ENCODE data around the gene ICOS.

Gene ICOS

DNA sequence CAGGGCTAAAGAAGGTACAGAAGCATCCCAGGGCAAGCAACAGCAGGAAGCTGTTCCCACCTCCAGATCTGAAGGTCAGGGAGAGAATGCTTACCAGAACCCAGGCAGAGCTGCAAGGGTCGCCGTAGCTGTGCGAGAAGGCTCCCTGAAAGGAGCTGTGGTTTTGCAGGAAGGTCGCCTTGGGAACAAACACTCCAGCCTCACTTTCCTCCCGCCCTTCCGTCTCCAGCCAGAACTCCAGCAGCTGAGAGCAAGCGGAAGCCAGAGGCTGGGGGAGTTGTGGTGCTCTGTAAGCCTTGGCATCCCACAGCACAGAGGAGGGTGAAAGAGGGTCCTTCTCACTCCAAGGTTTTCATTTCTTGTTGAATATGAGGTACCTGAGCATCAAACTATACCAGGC is 18.3 kb upstream of the ICOS start:
- H3K4me2 ChIP-seq (ENCODE audit: low read depth, low read length), result no peak overlapping the region
- no peaks in the 10 kb centered on the region for H3K79me2 ChIP-seq (ENCODE audit: low read length)
- no peak overlapping the region for H2AFZ ChIP-seq (ENCODE audit: low read length)
- DNase-seq, result no peak
- no peaks in the 10 kb centered on the region for H3K27me3 ChIP-seq (replicated peaks; ENCODE audit: insufficient read depth, low read length)
- no peak overlapping the region for H3K27ac ChIP-seq (ENCODE audit: low read length)
- no peaks in the 10 kb centered on the region for H3K9me2 ChIP-seq (replicated peaks; ENCODE audit: insufficient read depth, low read length)
- TF ChIP-seq, protein P1, sequence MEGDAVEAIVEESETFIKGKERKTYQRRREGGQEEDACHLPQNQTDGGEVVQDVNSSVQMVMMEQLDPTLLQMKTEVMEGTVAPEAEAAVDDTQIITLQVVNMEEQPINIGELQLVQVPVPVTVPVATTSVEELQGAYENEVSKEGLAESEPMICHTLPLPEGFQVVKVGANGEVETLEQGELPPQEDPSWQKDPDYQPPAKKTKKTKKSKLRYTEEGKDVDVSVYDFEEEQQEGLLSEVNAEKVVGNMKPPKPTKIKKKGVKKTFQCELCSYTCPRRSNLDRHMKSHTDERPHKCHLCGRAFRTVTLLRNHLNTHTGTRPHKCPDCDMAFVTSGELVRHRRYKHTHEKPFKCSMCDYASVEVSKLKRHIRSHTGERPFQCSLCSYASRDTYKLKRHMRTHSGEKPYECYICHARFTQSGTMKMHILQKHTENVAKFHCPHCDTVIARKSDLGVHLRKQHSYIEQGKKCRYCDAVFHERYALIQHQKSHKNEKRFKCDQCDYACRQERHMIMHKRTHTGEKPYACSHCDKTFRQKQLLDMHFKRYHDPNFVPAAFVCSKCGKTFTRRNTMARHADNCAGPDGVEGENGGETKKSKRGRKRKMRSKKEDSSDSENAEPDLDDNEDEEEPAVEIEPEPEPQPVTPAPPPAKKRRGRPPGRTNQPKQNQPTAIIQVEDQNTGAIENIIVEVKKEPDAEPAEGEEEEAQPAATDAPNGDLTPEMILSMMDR (IDR thresholded peaks at IDR 0.05; ENCODE audit: low read length), result no peak
- no peak for TF ChIP-seq EZH2 (optimal IDR thresholded peaks at IDR 0.05; ENCODE audit: low read depth, low read length)
- H4K20me1 ChIP-seq (ENCODE audit: insufficient read depth, low read length), result no peaks in the 10 kb centered on the region
- H3K36me3 ChIP-seq (replicated peaks; ENCODE audit: insufficient read depth, low read length), result no peaks in the 10 kb centered on the region
- H3F3A ChIP-seq (ENCODE audit: insufficient read depth, low read length), result no peaks in the 10 kb centered on the region
- no peak overlapping the region for H3K9ac ChIP-seq (ENCODE audit: low read length)
- H3K4me1 ChIP-seq (ENCODE audit: low read length), result peaks cover 6% of the 10 kb centered on the region; the same call in 1 of the 2 replicates
- no peaks in the 10 kb centered on the region for H3K9me3 ChIP-seq (replicated peaks; ENCODE audit: insufficient read depth, low read length)
- H3K4me3 ChIP-seq (ENCODE audit: low read length), result no peak overlapping the region

DNA sequence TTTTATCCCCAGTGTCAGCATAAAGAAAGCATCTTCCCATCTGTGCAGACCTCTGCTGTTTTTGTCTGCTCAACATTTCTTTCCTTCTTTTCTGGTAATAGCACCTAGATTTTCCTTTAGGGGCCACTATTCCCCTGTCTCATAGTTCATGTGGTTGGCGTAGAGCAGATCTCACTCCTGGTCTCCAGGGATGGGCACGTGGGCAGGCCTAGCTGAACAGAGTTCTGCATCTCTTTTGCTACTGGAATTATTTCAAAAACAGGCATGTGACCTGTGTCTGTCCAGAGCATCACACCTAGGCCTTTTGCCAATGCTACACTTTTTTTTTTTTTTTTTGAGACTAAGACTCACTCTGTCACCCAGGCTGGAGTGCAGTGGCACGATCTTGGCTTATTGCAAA is 17.7 kb upstream of the ICOS start:
- Histone ChIP-seq H3K79me2 (ENCODE audit: low read length) (no peaks in the 10 kb centered on the region), H3K4me1 (ENCODE audit: low read length) (peaks cover 6% of the 10 kb centered on the region; the same call in 1 of the 2 replicates), H2AFZ (ENCODE audit: low read length) (no peak overlapping the region), H3K9me2 (replicated peaks; ENCODE audit: insufficient read depth, low read length) (no peaks in the 10 kb centered on the region), H3F3A (ENCODE audit: insufficient read depth, low read length) (no peaks in the 10 kb centered on the region), H4K20me1 (ENCODE audit: insufficient read depth, low read length) (no peaks in the 10 kb centered on the region), H3K9ac (ENCODE audit: low read length) (no peak overlapping the region), H3K36me3 (replicated peaks; ENCODE audit: insufficient read depth, low read length) (no peaks in the 10 kb centered on the region), H3K9me3 (replicated peaks; ENCODE audit: insufficient read depth, low read length) (no peaks in the 10 kb centered on the region), H3K4me3 (ENCODE audit: low read length) (no peak overlapping the region), H3K27me3 (replicated peaks; ENCODE audit: insufficient read depth, low read length) (no peaks in the 10 kb centered on the region), H3K27ac (ENCODE audit: low read length) (no peak overlapping the region), H3K4me2 (ENCODE audit: low read depth, low read length) (no peak overlapping the region)
- no peak for DNase-seq
- TF ChIP-seq EZH2 (optimal IDR thresholded peaks at IDR 0.05; ENCODE audit: low read depth, low read length), result no peak
- TF ChIP-seq, protein P1 (IDR thresholded peaks at IDR 0.05; ENCODE audit: low read length), result no peak
- no peak for TF ChIP-seq EZH2phosphoT487 (IDR thresholded peaks at IDR 0.05; ENCODE audit: low read length)

DNA sequence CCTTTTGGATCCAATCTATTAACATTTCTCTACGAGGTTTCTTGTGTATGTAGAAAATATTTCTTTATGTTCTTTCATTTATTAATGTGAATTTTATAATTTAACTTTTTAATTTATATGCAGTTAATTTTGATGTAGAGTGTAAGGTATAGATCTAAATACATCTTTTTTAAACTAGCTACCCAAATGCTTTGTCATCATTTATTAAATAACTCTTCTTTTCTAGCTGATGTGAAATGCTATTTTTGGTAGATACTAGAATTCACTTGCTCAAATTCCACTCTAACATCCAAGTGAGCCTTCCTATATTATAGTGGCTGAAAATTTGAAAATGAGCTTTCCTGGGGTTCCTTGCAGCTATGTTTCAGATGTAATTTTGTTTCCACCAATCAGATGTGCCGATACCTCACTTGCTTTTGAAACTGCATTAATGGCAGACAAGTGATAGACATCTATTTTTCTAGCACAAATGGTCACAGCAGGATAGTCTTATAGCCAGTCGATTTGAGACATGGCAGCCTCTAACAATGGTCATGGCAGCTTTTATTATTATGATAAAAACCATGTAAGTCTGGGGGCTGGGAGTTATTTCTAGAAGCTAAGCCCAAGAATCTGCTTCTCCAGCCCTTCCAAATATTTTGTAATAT is 10.9 kb upstream of the ICOS start:
- no peak for DNase-seq
- no peaks in the 10 kb centered on the region for H3K4me1 ChIP-seq (ENCODE audit: low read length)
- no peaks in the 10 kb centered on the region for H3K9me3 ChIP-seq (replicated peaks; ENCODE audit: insufficient read depth, low read length)
- H3K27me3 ChIP-seq (replicated peaks; ENCODE audit: insufficient read depth, low read length), result no peaks in the 10 kb centered on the region
- H3F3A ChIP-seq (ENCODE audit: insufficient read depth, low read length), result no peaks in the 10 kb centered on the region
- H4K20me1 ChIP-seq (ENCODE audit: insufficient read depth, low read length), result no peaks in the 10 kb centered on the region
- H3K4me2 ChIP-seq (ENCODE audit: low read depth, low read length), result no peak overlapping the region
- no peaks in the 10 kb centered on the region for H3K79me2 ChIP-seq (ENCODE audit: low read length)
- no peak overlapping the region for H3K9ac ChIP-seq (ENCODE audit: low read length)
- H3K9me2 ChIP-seq (replicated peaks; ENCODE audit: insufficient read depth, low read length), result no peaks in the 10 kb centered on the region
- H3K4me3 ChIP-seq (ENCODE audit: low read length), result no peak overlapping the region
- no peak overlapping the region for H2AFZ ChIP-seq (ENCODE audit: low read length)
- H3K36me3 ChIP-seq (replicated peaks; ENCODE audit: insufficient read depth, low read length), result no peaks in the 10 kb centered on the region
- H3K27ac ChIP-seq (ENCODE audit: low read length), result no peak overlapping the region
- TF ChIP-seq EZH2 (optimal IDR thresholded peaks at IDR 0.05; ENCODE audit: low read depth, low read length) (no peak), EZH2phosphoT487 (IDR thresholded peaks at IDR 0.05; ENCODE audit: low read length) (no peak)
- TF ChIP-seq, protein P1 (IDR thresholded peaks at IDR 0.05; ENCODE audit: low read length), result no peak

Data from MM.1S (cell line).